Left ventricle myocardium inferior (tissue), 1 donor: ENCODE data around the gene TGFB2. TPM values are rescaled to one million over a fixed set of nuclear protein-coding genes. Genes with fewer than 3 reads are reported as not detected.

Experiments used
- DNase-seq: peaks from one replicate; pipeline ENCODE4 v3.0.0-alpha.2; 2020
- H3K27ac ChIP-seq: fragments of 200-600 bp; replicated peaks from 2 replicates; pipeline ENCODE4 v1.8.0; 2021
- H3K27me3 ChIP-seq: fragments of 200-600 bp; 2 replicates; pipeline ENCODE4 v1.8.0; 2021; ENCODE audit warnings: low read depth
- H3K36me3 ChIP-seq: fragments of 200-600 bp; 2 replicates; pipeline ENCODE4 v1.8.0; 2021
- H3K4me1 ChIP-seq: fragments of 200-600 bp; 2 replicates; pipeline ENCODE4 v1.8.0; 2021
- H3K4me3 ChIP-seq: fragments of 200-600 bp; 2 replicates; pipeline ENCODE4 v1.8.0; 2021; ENCODE audit warnings: mild to moderate bottlenecking, moderate library complexity
- H3K9me3 ChIP-seq: fragments of 200-600 bp; replicated peaks from 2 replicates; pipeline ENCODE4 v1.8.0; 2021
- intact Hi-C: fragments of 100-400 bp; cut with micrococcal nuclease; formaldehyde crosslinking; loops from one replicate; pipeline ENCODE4 v1.11.0; 2022
- total RNA-seq: library from RNA; stranded (reverse); fragmentation: NEBNext Ultra II Directional; extraction: Animal tissue kit (Norgen Biotek cat#: 25700); gene quantifications from one replicate; pipeline ENCODE4 v1.2.1, GENCODE V29; 2021
- TF ChIP-seq, protein P1 (sequence below): fragments of 200-600 bp; IDR thresholded peaks from 2 replicates; pipeline ENCODE4 v1.8.0; 2021; ENCODE audit warnings: antibody characterized with exemption, mild to moderate bottlenecking, borderline replicate concordance
- donor health status: DM: no; HTN: yes; CAD: no; lungs with severe emphysema.

TGFB2 gene
- total RNA-seq, 1 donor from 2014 or later: 4.4 TPM

DNA sequence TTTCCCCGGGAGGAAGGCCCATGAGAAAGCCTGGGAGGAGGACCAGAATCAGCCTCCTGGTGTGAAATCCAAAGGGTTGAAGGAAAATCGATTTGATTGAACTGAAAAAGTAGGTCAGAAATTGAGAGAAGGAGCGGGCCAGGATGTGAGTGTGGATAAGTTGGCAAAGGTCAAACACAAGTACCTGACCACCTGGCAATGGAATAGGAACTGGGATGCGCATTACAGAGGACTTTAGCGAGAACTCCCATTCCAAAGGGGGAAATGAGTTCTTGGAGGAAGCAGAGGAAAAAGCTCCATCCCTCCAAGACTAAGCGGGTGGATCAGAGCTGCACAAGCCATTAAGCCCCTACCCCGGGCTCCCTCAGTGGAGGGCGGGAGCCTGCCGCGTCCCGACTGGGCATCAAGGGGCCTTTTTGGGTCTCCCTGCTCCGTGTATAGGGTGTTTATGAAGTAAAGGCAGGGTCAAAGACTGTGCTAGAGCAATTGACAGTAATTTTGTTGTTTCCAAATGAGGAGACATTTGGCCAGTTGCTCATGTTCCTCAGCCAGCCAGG lies 56.4 kb downstream of the TGFB2 start:
- Histone ChIP-seq H3K27ac (no peak overlapping the region), H3K4me3 (no peak overlapping the region), H3K9me3 (no peaks in the 10 kb centered on the region), H3K36me3 (no peaks in the 10 kb centered on the region), H3K27me3 (no peaks in the 10 kb centered on the region), H3K4me1 (no peaks in the 10 kb centered on the region)
- DNase-seq: no peak
- TF ChIP-seq, protein P1, sequence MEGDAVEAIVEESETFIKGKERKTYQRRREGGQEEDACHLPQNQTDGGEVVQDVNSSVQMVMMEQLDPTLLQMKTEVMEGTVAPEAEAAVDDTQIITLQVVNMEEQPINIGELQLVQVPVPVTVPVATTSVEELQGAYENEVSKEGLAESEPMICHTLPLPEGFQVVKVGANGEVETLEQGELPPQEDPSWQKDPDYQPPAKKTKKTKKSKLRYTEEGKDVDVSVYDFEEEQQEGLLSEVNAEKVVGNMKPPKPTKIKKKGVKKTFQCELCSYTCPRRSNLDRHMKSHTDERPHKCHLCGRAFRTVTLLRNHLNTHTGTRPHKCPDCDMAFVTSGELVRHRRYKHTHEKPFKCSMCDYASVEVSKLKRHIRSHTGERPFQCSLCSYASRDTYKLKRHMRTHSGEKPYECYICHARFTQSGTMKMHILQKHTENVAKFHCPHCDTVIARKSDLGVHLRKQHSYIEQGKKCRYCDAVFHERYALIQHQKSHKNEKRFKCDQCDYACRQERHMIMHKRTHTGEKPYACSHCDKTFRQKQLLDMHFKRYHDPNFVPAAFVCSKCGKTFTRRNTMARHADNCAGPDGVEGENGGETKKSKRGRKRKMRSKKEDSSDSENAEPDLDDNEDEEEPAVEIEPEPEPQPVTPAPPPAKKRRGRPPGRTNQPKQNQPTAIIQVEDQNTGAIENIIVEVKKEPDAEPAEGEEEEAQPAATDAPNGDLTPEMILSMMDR: no peak
- intact Hi-C loops: no loop called here

DNA sequence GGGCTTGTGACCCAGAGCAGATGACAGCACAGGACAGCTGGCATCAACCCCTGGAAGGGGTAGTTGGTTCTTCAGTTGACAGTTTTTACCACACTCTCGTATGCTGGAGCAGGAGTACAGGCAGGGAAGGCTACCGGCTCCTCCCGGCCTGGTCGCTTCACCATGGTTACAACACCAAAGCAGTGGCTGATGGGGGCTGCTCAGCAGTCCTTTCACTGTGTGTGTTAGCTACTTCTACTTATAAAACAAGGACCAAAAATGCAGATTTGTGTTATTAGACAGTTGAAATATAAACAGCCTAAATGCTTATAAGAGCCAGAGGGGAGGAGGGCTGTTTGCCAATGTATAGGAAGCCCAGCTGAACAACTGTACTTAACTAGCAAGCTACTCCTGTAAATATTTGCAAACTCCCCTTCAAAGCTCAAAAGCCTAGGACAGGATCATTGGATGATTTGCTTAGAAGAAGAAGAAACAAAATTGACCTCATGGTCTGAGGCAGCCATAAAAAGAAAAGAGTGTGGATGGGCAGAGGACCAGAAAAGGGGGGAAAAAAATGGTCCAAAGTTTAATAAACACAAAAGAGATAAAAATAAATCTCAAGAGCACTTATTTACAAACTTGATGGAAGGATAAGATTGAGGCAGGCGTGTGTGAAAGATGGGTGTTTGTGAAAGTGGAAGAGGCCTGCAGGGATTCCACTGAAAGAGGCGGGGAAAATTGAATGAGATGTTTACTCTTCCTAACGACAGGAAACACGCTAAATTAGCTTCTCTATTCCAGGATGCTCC lies 57.1 kb downstream of the TGFB2 start:
- Histone ChIP-seq H3K36me3 (no peaks in the 10 kb centered on the region), H3K27me3 (no peaks in the 10 kb centered on the region), H3K4me1 (no peaks in the 10 kb centered on the region), H3K27ac (no peak overlapping the region), H3K4me3 (no peak overlapping the region), H3K9me3 (no peaks in the 10 kb centered on the region)
- DNase-seq: no peak
- intact Hi-C loops: no loop called here
- TF ChIP-seq, protein P1: no peak

DNA sequence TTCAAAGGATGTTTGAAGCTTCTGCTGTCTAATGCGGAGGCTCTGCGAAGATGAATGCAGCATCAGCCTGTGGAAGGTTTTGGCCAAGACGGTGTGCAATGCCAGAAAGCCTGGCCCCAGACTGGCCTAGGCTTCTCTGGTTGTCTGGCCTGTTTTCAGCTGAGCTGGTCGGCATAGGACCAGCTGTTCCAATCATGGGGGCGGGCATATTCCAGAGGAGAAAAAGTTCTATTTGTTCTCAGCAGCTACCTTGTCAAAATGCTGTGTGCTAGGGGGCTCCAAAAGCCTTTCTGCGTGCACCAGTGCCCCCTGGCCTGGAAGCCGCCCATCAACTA lies 57.6 kb downstream of the TGFB2 start:
- H3K27ac ChIP-seq: no peak overlapping the region
- H3K27me3 ChIP-seq: no peaks in the 10 kb centered on the region
- no peaks in the 10 kb centered on the region for H3K4me1 ChIP-seq
- H3K4me3 ChIP-seq: no peak overlapping the region
- intact Hi-C loops: no loop called here
- no peaks in the 10 kb centered on the region for H3K36me3 ChIP-seq
- TF ChIP-seq, protein P1: no peak
- DNase-seq: no peak
- no peaks in the 10 kb centered on the region for H3K9me3 ChIP-seq

- TF ChIP-seq, protein P1: no peak
- Histone ChIP-seq H3K27ac (no peak overlapping the region), H3K4me3 (no peak overlapping the region), H3K36me3 (no peaks in the 10 kb centered on the region), H3K27me3 (no peaks in the 10 kb centered on the region), H3K4me1 (no peaks in the 10 kb centered on the region), H3K9me3 (no peaks in the 10 kb centered on the region)
- intact Hi-C loops: no loop called here
- DNase-seq: no peak
Measured at GRCh38 chr1:218403300-218403699, 58.2 kb downstream of the TGFB2 start.

DNA sequence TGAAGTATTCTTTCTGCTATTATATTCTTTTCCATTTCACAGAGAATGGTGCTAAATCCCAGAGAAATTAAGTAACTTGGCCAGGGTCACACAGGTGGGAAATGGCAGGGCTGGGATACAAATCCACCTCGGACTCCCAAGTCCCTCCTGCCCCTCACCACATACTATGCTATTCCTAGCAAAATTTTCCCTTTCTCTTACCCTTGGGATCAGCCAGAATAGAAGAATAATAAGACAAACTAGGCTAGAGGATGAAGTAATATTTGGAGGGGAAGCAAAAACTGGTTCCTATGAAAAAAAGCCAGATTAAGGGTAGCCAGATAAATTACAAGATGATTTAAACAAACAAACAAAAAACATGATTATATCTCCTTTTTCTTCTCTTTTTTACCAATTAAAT lies 62.5 kb downstream of the TGFB2 start:
- Histone ChIP-seq H3K9me3 (no peaks in the 10 kb centered on the region), H3K27ac (peak overlapping the region; percentile 26), H3K27me3 (no peaks in the 10 kb centered on the region), H3K4me3 (no peak overlapping the region), H3K36me3 (no peaks in the 10 kb centered on the region), H3K4me1 (peaks cover 13% of the 10 kb centered on the region)
- TF ChIP-seq, protein P1: no peak
- intact Hi-C loops: no loop called here
- DNase-seq: no peak
